ENCODE measurements around the gene FGF18.

FGF18 gene, protein sequence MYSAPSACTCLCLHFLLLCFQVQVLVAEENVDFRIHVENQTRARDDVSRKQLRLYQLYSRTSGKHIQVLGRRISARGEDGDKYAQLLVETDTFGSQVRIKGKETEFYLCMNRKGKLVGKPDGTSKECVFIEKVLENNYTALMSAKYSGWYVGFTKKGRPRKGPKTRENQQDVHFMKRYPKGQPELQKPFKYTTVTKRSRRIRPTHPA

DNA sequence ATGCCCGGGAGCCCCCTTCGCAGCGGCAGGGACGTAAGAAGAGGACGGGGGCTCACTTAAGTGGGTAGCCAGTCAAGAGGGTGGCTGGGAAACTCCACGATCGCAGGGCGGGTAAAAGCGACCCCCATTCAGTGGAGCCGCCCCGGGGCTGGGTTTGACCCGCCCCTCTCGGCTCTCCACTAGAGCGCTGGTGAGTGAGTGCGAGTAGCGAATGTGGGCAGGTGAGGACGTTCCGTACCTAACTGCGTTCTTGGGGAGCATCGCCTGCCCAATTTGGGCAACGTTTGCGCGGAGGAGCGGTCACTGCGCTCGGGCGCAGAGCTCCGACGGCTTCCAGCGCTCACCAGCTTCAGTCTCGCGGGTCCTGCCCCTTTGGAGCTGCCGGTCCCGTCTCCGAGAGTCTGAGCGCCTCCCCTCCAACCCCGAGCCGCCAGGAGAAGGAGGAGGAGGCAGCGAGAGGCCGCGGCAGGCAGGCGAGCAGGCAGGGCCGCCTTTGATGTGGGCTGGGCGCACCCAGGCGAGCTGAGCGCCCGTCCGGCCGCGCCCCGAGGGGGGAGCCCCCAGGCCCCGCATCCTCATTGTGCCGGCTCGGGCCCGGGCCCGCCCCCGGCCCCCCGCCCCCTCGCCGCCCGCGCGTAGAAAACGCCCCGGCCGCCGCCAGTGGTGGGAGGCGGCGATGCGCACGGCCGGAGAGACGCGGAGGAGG is at the start of gene FGF18:
Gene FGF18 (plus strand): TSS at position 666 of the 706 bp plus-strand sequence. CDS start 553 bp downstream, outside the sequence.
- no peak within 1 kb of the TSS; the same call in 1 of the 2 replicates for H3K27ac ChIP-seq (ENCODE audit: extremely low read depth, low read depth, low read length)
- peaks cover 0 to 3% of the 10 kb centered on the region in 2 experiments; a peak in 1 of 3 replicates for H3K36me3 ChIP-seq (ENCODE audit: control insufficient read depth in 2 of 2, insufficient read depth in 1 of 2, low read length in 2 of 2)
- H3K4me1 ChIP-seq (ENCODE audit: control insufficient read depth, insufficient read depth, low read length): peaks cover 2% of the 10 kb centered on the region; the same call in 1 of the 2 replicates
- no peaks in the 10 kb centered on the region for H3K9me3 ChIP-seq (ENCODE audit: control insufficient read depth, insufficient read depth, low read depth, low read length)
- ChIA-PET CTCF (interaction anchor here (0.6 to 2.8 kb wide), 25 partner anchors 8 to 968 kb away, joined by 3 to 37 read pairs (median 4); no protein-coding TSS in a partner anchor), POLR2A (interaction anchor here (0.6 to 1.8 kb wide), 3 partner anchors 31 to 493 kb away, joined by 3 to 7 read pairs (median 4); partner anchors contain the start of gene NPM1)
- H3K4me3 ChIP-seq (ENCODE audit: low read depth, low read length): peak within 1 kb of the TSS; percentile 49
- TF ChIP-seq, protein P1, sequence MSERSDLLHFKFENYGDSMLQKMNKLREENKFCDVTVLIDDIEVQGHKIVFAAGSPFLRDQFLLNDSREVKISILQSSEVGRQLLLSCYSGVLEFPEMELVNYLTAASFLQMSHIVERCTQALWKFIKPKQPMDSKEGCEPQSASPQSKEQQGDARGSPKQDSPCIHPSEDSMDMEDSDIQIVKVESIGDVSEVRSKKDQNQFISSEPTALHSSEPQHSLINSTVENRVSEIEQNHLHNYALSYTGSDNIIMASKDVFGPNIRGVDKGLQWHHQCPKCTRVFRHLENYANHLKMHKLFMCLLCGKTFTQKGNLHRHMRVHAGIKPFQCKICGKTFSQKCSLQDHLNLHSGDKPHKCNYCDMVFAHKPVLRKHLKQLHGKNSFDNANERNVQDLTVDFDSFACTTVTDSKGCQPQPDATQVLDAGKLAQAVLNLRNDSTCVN (tag by site-specific recombination; optimal IDR thresholded peaks at IDR 0.05): peak; percentile 89
- no peak for TF ChIP-seq BCL11B (tag by site-specific recombination; IDR thresholded peaks at IDR 0.05; ENCODE audit: low read depth)
- no peak for TF ChIP-seq ZNF776 (tag by site-specific recombination; IDR thresholded peaks at IDR 0.05; ENCODE audit: borderline replicate concordance)
- no peak for TF ChIP-seq ZNF707 (tag by site-specific recombination; IDR thresholded peaks at IDR 0.05)
- no peak for TF ChIP-seq OVOL3 (tag by site-specific recombination; IDR thresholded peaks at IDR 0.05)
- TF ChIP-seq ZNF391 (tag by site-specific recombination; IDR thresholded peaks at IDR 0.05; ENCODE audit: borderline replicate concordance, low read depth): no peak
- TF ChIP-seq KLF9 (tag by site-specific recombination; IDR thresholded peaks at IDR 0.05; ENCODE audit: low read depth): peak; percentile 52; the same call in 1 of the 2 replicates
- no peak; the same call in 1 of the 2 replicates for TF ChIP-seq ZNF600 (tag by site-specific recombination; IDR thresholded peaks at IDR 0.05)
- TF ChIP-seq ZNF514 (tag by site-specific recombination; IDR thresholded peaks at IDR 0.05): no peak
- TF ChIP-seq ZFHX2 (tag by site-specific recombination; conservative IDR thresholded peaks at IDR 0.05): peak; percentile 61
- TF ChIP-seq ZNF473 (tag by site-specific recombination; IDR thresholded peaks at IDR 0.05): no peak
- no peak for TF ChIP-seq ZNF175 (tag by site-specific recombination; IDR thresholded peaks at IDR 0.05)
- TF ChIP-seq, protein P2, sequence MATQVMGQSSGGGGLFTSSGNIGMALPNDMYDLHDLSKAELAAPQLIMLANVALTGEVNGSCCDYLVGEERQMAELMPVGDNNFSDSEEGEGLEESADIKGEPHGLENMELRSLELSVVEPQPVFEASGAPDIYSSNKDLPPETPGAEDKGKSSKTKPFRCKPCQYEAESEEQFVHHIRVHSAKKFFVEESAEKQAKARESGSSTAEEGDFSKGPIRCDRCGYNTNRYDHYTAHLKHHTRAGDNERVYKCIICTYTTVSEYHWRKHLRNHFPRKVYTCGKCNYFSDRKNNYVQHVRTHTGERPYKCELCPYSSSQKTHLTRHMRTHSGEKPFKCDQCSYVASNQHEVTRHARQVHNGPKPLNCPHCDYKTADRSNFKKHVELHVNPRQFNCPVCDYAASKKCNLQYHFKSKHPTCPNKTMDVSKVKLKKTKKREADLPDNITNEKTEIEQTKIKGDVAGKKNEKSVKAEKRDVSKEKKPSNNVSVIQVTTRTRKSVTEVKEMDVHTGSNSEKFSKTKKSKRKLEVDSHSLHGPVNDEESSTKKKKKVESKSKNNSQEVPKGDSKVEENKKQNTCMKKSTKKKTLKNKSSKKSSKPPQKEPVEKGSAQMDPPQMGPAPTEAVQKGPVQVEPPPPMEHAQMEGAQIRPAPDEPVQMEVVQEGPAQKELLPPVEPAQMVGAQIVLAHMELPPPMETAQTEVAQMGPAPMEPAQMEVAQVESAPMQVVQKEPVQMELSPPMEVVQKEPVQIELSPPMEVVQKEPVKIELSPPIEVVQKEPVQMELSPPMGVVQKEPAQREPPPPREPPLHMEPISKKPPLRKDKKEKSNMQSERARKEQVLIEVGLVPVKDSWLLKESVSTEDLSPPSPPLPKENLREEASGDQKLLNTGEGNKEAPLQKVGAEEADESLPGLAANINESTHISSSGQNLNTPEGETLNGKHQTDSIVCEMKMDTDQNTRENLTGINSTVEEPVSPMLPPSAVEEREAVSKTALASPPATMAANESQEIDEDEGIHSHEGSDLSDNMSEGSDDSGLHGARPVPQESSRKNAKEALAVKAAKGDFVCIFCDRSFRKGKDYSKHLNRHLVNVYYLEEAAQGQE (tag by site-specific recombination; IDR thresholded peaks at IDR 0.05): no peak
- TF ChIP-seq ZSCAN30 (tag by site-specific recombination; IDR thresholded peaks at IDR 0.05): no peak
- no peak for TF ChIP-seq ZNF560 (tag by site-specific recombination; IDR thresholded peaks at IDR 0.05; ENCODE audit: borderline replicate concordance)
- TF ChIP-seq ZNF239 (tag by site-specific recombination; IDR thresholded peaks at IDR 0.05): no peak
- TF ChIP-seq, protein P3, sequence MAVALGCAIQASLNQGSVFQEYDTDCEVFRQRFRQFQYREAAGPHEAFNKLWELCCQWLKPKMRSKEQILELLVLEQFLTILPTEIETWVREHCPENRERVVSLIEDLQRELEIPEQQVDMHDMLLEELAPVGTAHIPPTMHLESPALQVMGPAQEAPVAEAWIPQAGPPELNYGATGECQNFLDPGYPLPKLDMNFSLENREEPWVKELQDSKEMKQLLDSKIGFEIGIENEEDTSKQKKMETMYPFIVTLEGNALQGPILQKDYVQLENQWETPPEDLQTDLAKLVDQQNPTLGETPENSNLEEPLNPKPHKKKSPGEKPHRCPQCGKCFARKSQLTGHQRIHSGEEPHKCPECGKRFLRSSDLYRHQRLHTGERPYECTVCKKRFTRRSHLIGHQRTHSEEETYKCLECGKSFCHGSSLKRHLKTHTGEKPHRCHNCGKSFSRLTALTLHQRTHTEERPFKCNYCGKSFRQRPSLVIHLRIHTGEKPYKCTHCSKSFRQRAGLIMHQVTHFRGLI (tag by site-specific recombination; IDR thresholded peaks at IDR 0.05): peak; percentile 89
- peak; percentile 29; the same call in 1 of the 2 replicates for TF ChIP-seq ZBTB48 (tag by site-specific recombination; IDR thresholded peaks at IDR 0.05)
- peak; percentile 67; the same call in 1 of the 2 replicates for TF ChIP-seq KLF8 (tag by site-specific recombination; IDR thresholded peaks at IDR 0.05)
- no peak for TF ChIP-seq ZNF626 (tag by site-specific recombination; IDR thresholded peaks at IDR 0.05)
- TF ChIP-seq, protein P4, sequence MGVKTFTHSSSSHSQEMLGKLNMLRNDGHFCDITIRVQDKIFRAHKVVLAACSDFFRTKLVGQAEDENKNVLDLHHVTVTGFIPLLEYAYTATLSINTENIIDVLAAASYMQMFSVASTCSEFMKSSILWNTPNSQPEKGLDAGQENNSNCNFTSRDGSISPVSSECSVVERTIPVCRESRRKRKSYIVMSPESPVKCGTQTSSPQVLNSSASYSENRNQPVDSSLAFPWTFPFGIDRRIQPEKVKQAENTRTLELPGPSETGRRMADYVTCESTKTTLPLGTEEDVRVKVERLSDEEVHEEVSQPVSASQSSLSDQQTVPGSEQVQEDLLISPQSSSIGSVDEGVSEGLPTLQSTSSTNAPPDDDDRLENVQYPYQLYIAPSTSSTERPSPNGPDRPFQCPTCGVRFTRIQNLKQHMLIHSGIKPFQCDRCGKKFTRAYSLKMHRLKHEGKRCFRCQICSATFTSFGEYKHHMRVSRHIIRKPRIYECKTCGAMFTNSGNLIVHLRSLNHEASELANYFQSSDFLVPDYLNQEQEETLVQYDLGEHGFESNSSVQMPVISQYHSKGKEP (tag by site-specific recombination; IDR thresholded peaks at IDR 0.05): no peak
- no peak for TF ChIP-seq ZNF555 (tag by site-specific recombination; conservative IDR thresholded peaks at IDR 0.05)
- TF ChIP-seq ZXDB (tag by site-specific recombination; IDR thresholded peaks at IDR 0.05): no peak
- TF ChIP-seq ZSCAN16 (tag by site-specific recombination; IDR thresholded peaks at IDR 0.05): no peak
- TF ChIP-seq, protein P5, sequence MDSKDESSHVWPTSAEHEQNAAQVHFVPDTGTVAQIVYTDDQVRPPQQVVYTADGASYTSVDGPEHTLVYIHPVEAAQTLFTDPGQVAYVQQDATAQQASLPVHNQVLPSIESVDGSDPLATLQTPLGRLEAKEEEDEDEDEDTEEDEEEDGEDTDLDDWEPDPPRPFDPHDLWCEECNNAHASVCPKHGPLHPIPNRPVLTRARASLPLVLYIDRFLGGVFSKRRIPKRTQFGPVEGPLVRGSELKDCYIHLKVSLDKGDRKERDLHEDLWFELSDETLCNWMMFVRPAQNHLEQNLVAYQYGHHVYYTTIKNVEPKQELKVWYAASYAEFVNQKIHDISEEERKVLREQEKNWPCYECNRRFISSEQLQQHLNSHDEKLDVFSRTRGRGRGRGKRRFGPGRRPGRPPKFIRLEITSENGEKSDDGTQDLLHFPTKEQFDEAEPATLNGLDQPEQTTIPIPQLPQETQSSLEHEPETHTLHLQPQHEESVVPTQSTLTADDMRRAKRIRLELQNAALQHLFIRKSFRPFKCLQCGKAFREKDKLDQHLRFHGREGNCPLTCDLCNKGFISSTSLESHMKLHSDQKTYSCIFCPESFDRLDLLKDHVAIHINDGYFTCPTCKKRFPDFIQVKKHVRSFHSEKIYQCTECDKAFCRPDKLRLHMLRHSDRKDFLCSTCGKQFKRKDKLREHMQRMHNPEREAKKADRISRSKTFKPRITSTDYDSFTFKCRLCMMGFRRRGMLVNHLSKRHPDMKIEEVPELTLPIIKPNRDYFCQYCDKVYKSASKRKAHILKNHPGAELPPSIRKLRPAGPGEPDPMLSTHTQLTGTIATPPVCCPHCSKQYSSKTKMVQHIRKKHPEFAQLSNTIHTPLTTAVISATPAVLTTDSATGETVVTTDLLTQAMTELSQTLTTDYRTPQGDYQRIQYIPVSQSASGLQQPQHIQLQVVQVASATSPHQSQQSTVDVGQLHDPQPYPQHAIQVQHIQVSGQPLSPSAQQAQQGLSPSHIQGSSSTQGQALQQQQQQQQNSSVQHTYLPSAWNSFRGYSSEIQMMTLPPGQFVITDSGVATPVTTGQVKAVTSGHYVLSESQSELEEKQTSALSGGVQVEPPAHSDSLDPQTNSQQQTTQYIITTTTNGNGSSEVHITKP (tag by site-specific recombination; IDR thresholded peaks at IDR 0.05): peak; percentile 92
